ENCODE results near the gene RTL10. TPM values are rescaled to one million over a fixed set of nuclear protein-coding genes. Genes with fewer than 3 reads are reported as not detected.

Gene RTL10
- total and polyA plus RNA-seq, 2 experiments from 2014 or later: 13.0 to 15.9 TPM

GRCh38 chr22:19827341-19828034 lies 27.2 kb downstream of the RTL10 start:
- Histone ChIP-seq H3K9me3 (ENCODE audit: low read depth) (no peaks in the 10 kb centered on the region), H3K9me2 (replicated peaks; ENCODE audit: insufficient read depth) (no peaks in the 10 kb centered on the region), H2AFZ (no peak overlapping the region), H3K36me3 (replicated peaks; ENCODE audit: insufficient read depth, low read depth) (no peaks in the 10 kb centered on the region), H3K4me1 (ENCODE audit: insufficient read depth) (no peaks in the 10 kb centered on the region), H3K4me2 (no peak overlapping the region), H3K79me2 (no peaks in the 10 kb centered on the region), H4K20me1 (ENCODE audit: insufficient read depth, poor library complexity, severe bottlenecking) (no peaks in the 10 kb centered on the region), H3K4me3 (no peak overlapping the region), H3K27ac (no peak overlapping the region), H3K27me3 (no peaks in the 10 kb centered on the region)
- no peak for TF ChIP-seq EZH2phosphoT487 (IDR thresholded peaks at IDR 0.05; ENCODE audit: low read depth, severe bottlenecking, unreplicated experiment)
- no peak for TF ChIP-seq EZH2 (IDR thresholded peaks at IDR 0.05; ENCODE audit: borderline replicate concordance)
- no peak for TF ChIP-seq CTCF (IDR thresholded peaks at IDR 0.05; ENCODE audit: poor library complexity)
- no peak for DNase-seq (ENCODE audit: low spot score)
- WGBS (ENCODE audit: low lambda C conversion rate, missing lambda C conversion rate): 82% methylated on average over 10 of the region's 10 CpGs

- H3K27ac ChIP-seq: no peak overlapping the region
Measured at GRCh38 chr22:19826619-19826950, 28.1 kb downstream of the RTL10 start.

GRCh38 chr22:19825904-19826618 lies 28.6 kb downstream of the RTL10 start:
- no peaks in the 10 kb centered on the region for H4K20me1 ChIP-seq (ENCODE audit: insufficient read depth, poor library complexity, severe bottlenecking)
- TF ChIP-seq EZH2 (IDR thresholded peaks at IDR 0.05; ENCODE audit: borderline replicate concordance) (no peak), CTCF (IDR thresholded peaks at IDR 0.05; ENCODE audit: poor library complexity) (no peak), EZH2phosphoT487 (IDR thresholded peaks at IDR 0.05; ENCODE audit: low read depth, severe bottlenecking, unreplicated experiment) (no peak)
- H3K4me3 ChIP-seq: no peak overlapping the region
- no peaks in the 10 kb centered on the region for H3K9me2 ChIP-seq (replicated peaks; ENCODE audit: insufficient read depth)
- H3K79me2 ChIP-seq: no peaks in the 10 kb centered on the region
- no peaks in the 10 kb centered on the region for H3K36me3 ChIP-seq (replicated peaks; ENCODE audit: insufficient read depth, low read depth)
- no peaks in the 10 kb centered on the region for H3K9me3 ChIP-seq (ENCODE audit: low read depth)
- H2AFZ ChIP-seq: no peak overlapping the region
- H3K27me3 ChIP-seq: no peaks in the 10 kb centered on the region
- H3K4me2 ChIP-seq: no peak overlapping the region
- DNase-seq (ENCODE audit: low spot score): peak; percentile 3
- H3K4me1 ChIP-seq (ENCODE audit: insufficient read depth): no peaks in the 10 kb centered on the region
- H3K27ac ChIP-seq: no peak overlapping the region
- 91% methylated on average over 7 of the region's 7 CpGs for WGBS (ENCODE audit: low lambda C conversion rate, missing lambda C conversion rate)

More at GRCh38 chr22:19826619-19826950, 28.1 kb downstream of the RTL10 start:
- no peaks in the 10 kb centered on the region for H3K27me3 ChIP-seq
- no peak for DNase-seq (ENCODE audit: low spot score)
- TF ChIP-seq CTCF (IDR thresholded peaks at IDR 0.05; ENCODE audit: poor library complexity) (no peak), EZH2 (IDR thresholded peaks at IDR 0.05; ENCODE audit: borderline replicate concordance) (no peak), EZH2phosphoT487 (IDR thresholded peaks at IDR 0.05; ENCODE audit: low read depth, severe bottlenecking, unreplicated experiment) (no peak)
- no peaks in the 10 kb centered on the region for H3K9me2 ChIP-seq (replicated peaks; ENCODE audit: insufficient read depth)
- H4K20me1 ChIP-seq (ENCODE audit: insufficient read depth, poor library complexity, severe bottlenecking): no peaks in the 10 kb centered on the region
- no peak overlapping the region for H3K4me3 ChIP-seq
- no peaks in the 10 kb centered on the region for H3K4me1 ChIP-seq (ENCODE audit: insufficient read depth)
- 97% methylated on average over 2 of the region's 2 CpGs for WGBS (ENCODE audit: low lambda C conversion rate, missing lambda C conversion rate)
- H3K4me2 ChIP-seq: no peak overlapping the region
- no peaks in the 10 kb centered on the region for H3K79me2 ChIP-seq
- H2AFZ ChIP-seq: no peak overlapping the region
- H3K9me3 ChIP-seq (ENCODE audit: low read depth): no peaks in the 10 kb centered on the region
- no peaks in the 10 kb centered on the region for H3K36me3 ChIP-seq (replicated peaks; ENCODE audit: insufficient read depth, low read depth)
